ENCODE measurements around the gene CSF1R. TPM values are rescaled to one million over a fixed set of nuclear protein-coding genes. Genes with fewer than 3 reads are reported as not detected.

Gene CSF1R
- total and polyA plus RNA-seq, 8 donors: 3.0 to 235 (median 25.2) TPM

DNA sequence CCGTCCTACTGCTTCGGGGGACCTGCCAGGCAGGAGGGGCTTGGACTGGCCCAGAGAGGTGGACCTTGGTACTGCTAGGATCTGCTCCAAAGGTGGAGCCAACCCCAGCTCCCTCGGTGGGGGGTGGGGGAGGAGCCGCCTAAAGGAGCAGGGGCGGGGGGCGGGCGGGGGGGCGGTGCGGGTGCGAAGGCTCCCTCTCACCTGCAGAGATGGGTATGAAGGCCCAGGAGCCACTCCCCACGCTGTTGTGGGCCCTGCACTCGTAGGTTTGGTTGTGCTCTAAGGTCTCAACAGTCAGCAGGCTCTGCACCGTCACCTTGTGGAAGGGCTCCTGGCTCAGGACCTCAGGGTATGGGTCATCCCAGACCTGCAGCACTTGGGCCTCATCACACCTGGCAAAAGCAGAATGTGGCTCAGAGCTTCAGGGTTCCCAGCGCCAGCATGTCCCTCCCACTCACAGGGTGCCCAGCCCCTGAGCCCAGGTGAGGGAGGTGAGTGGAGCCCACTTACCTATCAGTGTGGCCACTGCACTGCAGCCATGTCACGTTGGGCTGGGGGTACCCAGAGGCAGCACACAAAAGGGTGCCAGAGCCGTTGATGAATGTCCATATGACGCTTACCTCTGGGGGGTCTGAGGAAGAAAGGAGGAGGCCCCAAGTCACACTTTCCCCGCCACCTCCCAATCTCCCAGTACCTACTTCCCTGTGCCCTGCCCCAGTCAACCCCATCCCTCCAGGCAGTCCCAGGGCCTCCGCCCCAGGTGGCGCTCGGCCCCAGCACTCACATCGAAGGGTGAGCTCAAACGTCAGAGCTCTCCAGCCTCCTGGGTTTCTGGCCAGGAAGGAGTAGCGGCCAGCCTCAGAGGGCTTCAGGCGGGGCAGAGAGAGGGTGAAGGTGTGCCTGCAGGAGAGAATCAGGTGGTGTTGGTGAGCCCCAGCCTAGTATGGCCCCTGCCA lies 16.4 kb downstream of the CSF1R start:
- no peak for TF ChIP-seq POLR2AphosphoS5 (IDR thresholded peaks at IDR 0.05)
- TF ChIP-seq POLR2A (IDR thresholded peaks at IDR 0.05): no peak
- TF ChIP-seq, protein P1, sequence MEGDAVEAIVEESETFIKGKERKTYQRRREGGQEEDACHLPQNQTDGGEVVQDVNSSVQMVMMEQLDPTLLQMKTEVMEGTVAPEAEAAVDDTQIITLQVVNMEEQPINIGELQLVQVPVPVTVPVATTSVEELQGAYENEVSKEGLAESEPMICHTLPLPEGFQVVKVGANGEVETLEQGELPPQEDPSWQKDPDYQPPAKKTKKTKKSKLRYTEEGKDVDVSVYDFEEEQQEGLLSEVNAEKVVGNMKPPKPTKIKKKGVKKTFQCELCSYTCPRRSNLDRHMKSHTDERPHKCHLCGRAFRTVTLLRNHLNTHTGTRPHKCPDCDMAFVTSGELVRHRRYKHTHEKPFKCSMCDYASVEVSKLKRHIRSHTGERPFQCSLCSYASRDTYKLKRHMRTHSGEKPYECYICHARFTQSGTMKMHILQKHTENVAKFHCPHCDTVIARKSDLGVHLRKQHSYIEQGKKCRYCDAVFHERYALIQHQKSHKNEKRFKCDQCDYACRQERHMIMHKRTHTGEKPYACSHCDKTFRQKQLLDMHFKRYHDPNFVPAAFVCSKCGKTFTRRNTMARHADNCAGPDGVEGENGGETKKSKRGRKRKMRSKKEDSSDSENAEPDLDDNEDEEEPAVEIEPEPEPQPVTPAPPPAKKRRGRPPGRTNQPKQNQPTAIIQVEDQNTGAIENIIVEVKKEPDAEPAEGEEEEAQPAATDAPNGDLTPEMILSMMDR (IDR thresholded peaks at IDR 0.05): no peak
- no peak for TF ChIP-seq EP300 (IDR thresholded peaks at IDR 0.05)
- 78 to 89% (median 85%) methylated on average over 20 to 25 of the region's 25 CpGs for WGBS, 5 donors
- peaks cover 0 to 13% (median 2%) of the 10 kb centered on the region in 4 donors for H3K36me3 ChIP-seq
- peak in 1 of 2 donors; percentile 47 for DNase-seq
- no peak overlapping the region for H3K27ac ChIP-seq
- H3K9me3 ChIP-seq: no peaks in the 10 kb centered on the region
- H3K27me3 ChIP-seq: no peaks in the 10 kb centered on the region
- intact Hi-C loops (cut with DNase I; ENCODE audit: low total_unique reads): no loop called here
- no peak overlapping the region for H3K4me3 ChIP-seq
- peaks cover 0 to 25% (median 0%) of the 10 kb centered on the region in 4 donors for H3K4me1 ChIP-seq

DNA sequence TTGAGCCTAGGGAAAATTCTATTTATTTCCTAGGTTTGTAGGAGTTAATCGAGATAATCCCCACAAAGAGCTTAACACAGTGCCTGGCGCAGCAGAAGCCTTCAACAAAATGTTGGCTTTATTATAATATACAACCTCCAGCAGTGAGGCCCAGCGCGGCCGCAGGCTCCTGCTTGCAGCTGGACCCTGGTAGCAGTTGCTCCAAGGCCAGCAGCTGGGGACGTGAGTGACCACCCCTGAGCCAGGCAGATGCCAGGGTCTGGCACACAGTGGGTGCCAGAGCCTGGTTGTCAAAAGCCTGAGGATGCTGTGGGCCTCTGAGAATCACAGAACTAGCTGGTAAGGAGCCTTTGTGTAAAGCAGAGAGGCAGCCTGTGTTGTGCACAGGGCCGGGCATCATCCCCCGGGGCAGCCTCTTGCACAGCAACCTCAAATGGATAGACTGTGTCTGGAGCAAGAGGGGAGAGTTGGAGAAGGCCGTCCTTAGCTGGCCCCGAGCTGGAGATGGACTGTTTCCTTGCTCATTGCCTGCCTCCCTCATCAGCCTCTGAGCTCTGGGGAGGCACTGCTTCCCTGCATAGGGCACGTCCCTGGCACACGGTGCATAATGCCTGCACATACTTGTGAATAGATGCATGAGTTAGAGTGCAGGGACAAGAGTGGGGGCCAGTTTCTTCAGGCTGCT lies 17.3 kb downstream of the CSF1R start:
- DNase-seq: no peak
- WGBS, 5 donors: 77 to 88% (median 82%) methylated on average over 11 to 12 of the region's 12 CpGs
- Histone ChIP-seq H3K4me1 (peaks cover 0 to 25% (median 0%) of the 10 kb centered on the region in 4 donors), H3K27me3 (no peaks in the 10 kb centered on the region), H3K9me3 (no peaks in the 10 kb centered on the region), H3K27ac (no peak overlapping the region), H3K4me3 (no peak overlapping the region), H3K36me3 (peaks cover 0 to 11% (median 2%) of the 10 kb centered on the region in 4 donors)
- intact Hi-C loops (cut with DNase I; ENCODE audit: low total_unique reads): no loop called here
- no peak for TF ChIP-seq POLR2AphosphoS5 (IDR thresholded peaks at IDR 0.05)
- TF ChIP-seq EP300 (IDR thresholded peaks at IDR 0.05): no peak
- no peak for TF ChIP-seq POLR2A (IDR thresholded peaks at IDR 0.05)
- TF ChIP-seq, protein P1 (IDR thresholded peaks at IDR 0.05): no peak

DNA sequence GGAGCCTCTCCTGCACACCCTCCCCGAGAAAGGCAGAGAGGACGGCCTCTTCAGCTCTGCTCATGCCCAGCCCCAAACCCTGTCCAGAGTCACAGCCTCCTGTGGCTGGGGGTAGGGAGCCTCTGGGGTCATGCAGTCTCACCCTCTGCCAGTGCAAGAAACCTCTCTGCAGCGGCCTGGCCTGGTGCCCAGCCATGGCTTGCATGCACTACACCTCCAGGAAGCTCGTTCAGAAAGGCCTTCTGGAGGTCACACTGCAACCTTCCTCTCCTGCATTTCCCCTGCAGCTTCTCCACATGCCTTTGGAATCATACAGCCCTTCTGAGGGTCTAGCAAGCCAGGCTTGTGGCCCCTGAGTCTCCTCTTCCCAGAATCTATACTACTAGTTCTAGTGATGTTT lies 17.9 kb downstream of the CSF1R start:
- DNase-seq: peak; percentile 43 to 49
- no peaks in the 10 kb centered on the region for H3K9me3 ChIP-seq
- peaks cover 0 to 25% (median 0%) of the 10 kb centered on the region in 4 donors for H3K4me1 ChIP-seq
- no peaks in the 10 kb centered on the region for H3K27me3 ChIP-seq
- no peak overlapping the region for H3K4me3 ChIP-seq
- H3K27ac ChIP-seq: no peak overlapping the region
- WGBS, 5 donors: 27 to 51% (median 43%) methylated on average over 2 to 4 of the region's 4 CpGs
- TF ChIP-seq POLR2AphosphoS5 (IDR thresholded peaks at IDR 0.05): no peak
- TF ChIP-seq, protein P1 (IDR thresholded peaks at IDR 0.05): no peak
- H3K36me3 ChIP-seq: peaks cover 0 to 11% (median 2%) of the 10 kb centered on the region in 4 donors
- intact Hi-C loops (cut with DNase I; ENCODE audit: low total_unique reads): no loop called here

DNA sequence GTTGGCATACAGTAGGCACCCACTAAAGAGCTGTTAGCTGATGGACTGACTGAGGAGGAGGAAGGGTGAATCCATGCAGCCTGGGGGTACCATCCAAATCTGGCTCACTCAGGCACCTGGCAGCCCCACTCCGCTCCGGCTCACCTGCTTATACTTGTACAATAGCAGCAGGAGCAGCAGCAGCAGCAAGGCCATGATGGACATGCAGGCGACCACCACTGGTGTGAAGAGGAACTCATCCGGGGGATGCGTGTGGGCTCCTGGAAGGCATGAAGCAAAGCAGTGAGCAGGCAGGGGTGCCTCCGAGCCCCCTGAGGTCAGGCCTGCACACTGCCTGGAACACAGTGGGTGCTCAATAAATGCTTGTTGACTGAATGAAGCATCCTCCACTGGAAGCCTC lies 18.3 kb downstream of the CSF1R start:
- Histone ChIP-seq H3K4me1 (peaks cover 0 to 25% (median 0%) of the 10 kb centered on the region in 4 donors), H3K4me3 (no peak overlapping the region), H3K27ac (no peak overlapping the region), H3K36me3 (peaks cover 0 to 11% (median 2%) of the 10 kb centered on the region in 4 donors), H3K27me3 (no peaks in the 10 kb centered on the region), H3K9me3 (no peaks in the 10 kb centered on the region)
- no peak for DNase-seq
- WGBS, 5 donors: 94 to 100% (median 98%) methylated on average over 4 to 6 of the region's 6 CpGs
- intact Hi-C loops (cut with DNase I; ENCODE audit: low total_unique reads): no loop called here
- TF ChIP-seq, protein P1 (IDR thresholded peaks at IDR 0.05): no peak

Data from stomach (tissue), 9 donors.